GM23338 (cell line): ENCODE results near the gene FGGY. TPM values are rescaled to one million over a fixed set of nuclear protein-coding genes. Genes with fewer than 3 reads are reported as not detected.

Experiments used
- ATAC-seq: fragments of 200-7000 bp; cut with Tn5 transposase; 3 replicates; pipeline ENCODE4 v1.9.1; 2020
- DNase-seq: peaks from one replicate; pipeline ENCODE4 v3.0.0-alpha.2; 2015; ENCODE audit warnings: low spot score
- H2AFZ ChIP-seq: fragments of 200-600 bp; sonication (generic); 2 replicates; pipeline ENCODE4 v1.8.0; 2016; ENCODE audit warnings: antibody characterized with exemption, mild to moderate bottlenecking, moderate library complexity
- H3F3A ChIP-seq: fragments of 200-600 bp; sonication (generic); replicated peaks from 2 replicates; pipeline ENCODE4 v1.8.0; 2017; ENCODE audit warnings: antibody characterized with exemption, mixed run types, low read depth
- H3K27ac ChIP-seq: fragments of 200-600 bp; sonication (generic); 2 replicates; pipeline ENCODE4 v1.6.1; 2016; ENCODE audit warnings: low read depth
- H3K27me3 ChIP-seq: fragments of 200-600 bp; sonication (generic); 2 replicates; pipeline ENCODE4 v1.8.0; 2016; ENCODE audit warnings: mild to moderate bottlenecking, mixed run types, moderate library complexity; ENCODE audit not compliant: insufficient read depth
- H3K36me3 ChIP-seq: fragments of 200-600 bp; sonication (generic); 2 replicates; pipeline ENCODE4 v1.8.0; 2016; ENCODE audit warnings: mild to moderate bottlenecking; ENCODE audit not compliant: insufficient read depth
- H3K4me1 ChIP-seq: fragments of 200-600 bp; sonication (generic); 2 replicates; pipeline ENCODE4 v1.8.0; 2016; ENCODE audit warnings: mild to moderate bottlenecking, moderate library complexity; ENCODE audit not compliant: insufficient read depth
- H3K4me2 ChIP-seq: fragments of 200-600 bp; sonication (generic); 2 replicates; pipeline ENCODE4 v1.7.1; 2017; ENCODE audit warnings: mixed run types
- H3K4me3 ChIP-seq: fragments of 200-600 bp; sonication (generic); 2 replicates; pipeline ENCODE4 v1.6.1; 2016; ENCODE audit warnings: mixed run types
- H3K79me2 ChIP-seq: fragments of 200-600 bp; sonication (generic); replicated peaks from 2 replicates; pipeline ENCODE4 v1.8.0; 2017; ENCODE audit warnings: mild to moderate bottlenecking; ENCODE audit not compliant: insufficient read depth
- H3K9me2 ChIP-seq: fragments of 200-600 bp; sonication (generic); 2 replicates; pipeline ENCODE4 v1.8.0; 2017; ENCODE audit not compliant: insufficient read depth
- H4K20me1 ChIP-seq: fragments of 200-600 bp; sonication (generic); replicated peaks from 2 replicates; pipeline ENCODE4 v1.8.0; 2017; ENCODE audit warnings: mild to moderate bottlenecking; ENCODE audit not compliant: insufficient read depth
- H3K27ac Mint-ChIP-seq: 2 replicates; pipeline ENCODE4 v1.8.0; 2020; ENCODE audit warnings: inconsistent platforms, mild to moderate bottlenecking, moderate library complexity, mixed read lengths
- H3K27me3 Mint-ChIP-seq: 3 replicates; pipeline ENCODE4 v1.8.0; 2022; ENCODE audit warnings: low read depth, mild to moderate bottlenecking, moderate library complexity, mixed read lengths, inconsistent platforms; ENCODE audit not compliant: insufficient read depth, poor library complexity
- H3K36me3 Mint-ChIP-seq: 3 replicates; pipeline ENCODE4 v1.8.0; 2021; ENCODE audit warnings: low read depth, mild to moderate bottlenecking, inconsistent platforms, moderate library complexity, mixed read lengths
- H3K4me1 Mint-ChIP-seq: 3 replicates; pipeline ENCODE4 v1.8.0; 2020; ENCODE audit warnings: mild to moderate bottlenecking, inconsistent platforms, mixed read lengths
- H3K4me3 Mint-ChIP-seq: 3 replicates; pipeline ENCODE4 v1.8.0; 2021; ENCODE audit warnings: moderate library complexity, mild to moderate bottlenecking, inconsistent platforms, mixed read lengths
- H3K9me3 Mint-ChIP-seq: 3 replicates; pipeline ENCODE4 v1.8.0; 2020; ENCODE audit warnings: moderate library complexity, mild to moderate bottlenecking, inconsistent platforms, mixed read lengths
- CREB1 ChIP-seq: fragments of 250-450 bp; sonication (Bioruptor Pico); IDR thresholded peaks from 2 replicates; pipeline ENCODE4 v1.5.0; 2020; ENCODE audit warnings: low read depth, mild to moderate bottlenecking, moderate library complexity
- EZH2 ChIP-seq: fragments of 200-600 bp; sonication (generic); IDR thresholded peaks from one replicate; pipeline ENCODE4 v1.8.0; 2017; ENCODE audit warnings: antibody characterized with exemption, mild to moderate bottlenecking, low read depth; ENCODE audit not compliant: unreplicated experiment
- EZH2phosphoT487 ChIP-seq: fragments of 200-600 bp; sonication (generic); IDR thresholded peaks from one replicate; pipeline ENCODE4 v1.8.1; 2018; ENCODE audit warnings: antibody characterized with exemption; ENCODE audit not compliant: unreplicated experiment
- JUNB ChIP-seq: IDR thresholded peaks from one replicate; pipeline ENCODE4 v1.6.1; 2016; ENCODE audit warnings: antibody characterized with exemption; ENCODE audit not compliant: unreplicated experiment
- NANOG ChIP-seq: IDR thresholded peaks from 2 replicates; pipeline ENCODE4 v1.6.1; 2016; ENCODE audit warnings: antibody characterized with exemption, borderline replicate concordance
- POLR2AphosphoS5 ChIP-seq: IDR thresholded peaks from 2 replicates; pipeline ENCODE4 v1.6.1; 2016; ENCODE audit warnings: antibody characterized with exemption, low read depth
- STAT1 ChIP-seq: IDR thresholded peaks from one replicate; pipeline ENCODE4 v1.6.1; 2016; ENCODE audit warnings: antibody characterized with exemption; ENCODE audit not compliant: unreplicated experiment
- ZNF114 ChIP-seq: fragments of 250-450 bp; sonication (Bioruptor Pico); IDR thresholded peaks from 2 replicates; pipeline ENCODE4 v1.5.0; 2020; ENCODE audit warnings: mild to moderate bottlenecking, moderate library complexity
- polyA plus RNA-seq: library from polyadenylated mRNA; unstranded; fragments of >200 nt; fragmentation: Nextera tagmentation; extraction: Ambion mirVana; gene quantifications from 2 replicates; pipeline ENCODE4 v1.2.1, GENCODE V29; 2016
- total RNA-seq: library from RNA; depleted of rRNA; stranded (reverse); fragments of >200 nt; shearing (Covaris generic); gene quantifications from 2 replicates; pipeline ENCODE4 v1.2.3, GENCODE V29; 2014
- TF ChIP-seq, protein P1 (sequence below): fragments of 250-450 bp; sonication (Bioruptor Pico); IDR thresholded peaks from 2 replicates; pipeline ENCODE4 v1.5.0; 2020; ENCODE audit warnings: mild to moderate bottlenecking, moderate library complexity
- TF ChIP-seq, protein P2 (sequence below), 2 experiments: fragments of 200-600 bp in 1 of 2; sonication (generic) in 1 of 2; conservative IDR thresholded peaks; 2 replicates each; pipeline versions ENCODE4 v1.5.1 to v1.6.1; 2016 to 2017; ENCODE audit warnings: antibody characterized with exemption in 2 of 2, low read depth in 2 of 2, mild to moderate bottlenecking in 2 of 2, moderate library complexity in 1 of 2

The FGGY gene
- total and polyA plus RNA-seq, 2 experiments from 2014 or later, result 10.9 to 21.4 TPM

- H3K36me3 Mint-ChIP-seq, result 0 out of 3 replicates have a peak, but pooled peaks cover under 1% of the 10 kb centered on the region
Observed at GRCh38 chr1:59293849-59294248, 3.0 kb upstream of the FGGY start.

More at GRCh38 chr1:59293849-59294248, 3.0 kb upstream of the FGGY start:
- no peak overlapping the region for H2AFZ ChIP-seq
- H4K20me1 ChIP-seq, result no peaks in the 10 kb centered on the region
- no peak overlapping the region for H3K4me2 ChIP-seq
- 0 out of 2 replicates have a peak, but pooled peaks cover 8% of the 10 kb centered on the region for H3F3A ChIP-seq
- H3K4me3 Mint-ChIP-seq, result no peak overlapping the region
- no peaks in the 10 kb centered on the region for H3K36me3 ChIP-seq
- H3K4me1 ChIP-seq, result peaks cover 22% of the 10 kb centered on the region
- no peaks in the 10 kb centered on the region; the same call in 1 of the 2 replicates for H3K9me2 ChIP-seq
- H3K79me2 ChIP-seq, result no peaks in the 10 kb centered on the region
- H3K27me3 ChIP-seq, result 0 out of 2 replicates have a peak, but pooled peaks cover 5% of the 10 kb centered on the region
- H3K4me3 ChIP-seq, result no peak overlapping the region
- ATAC-seq (no peak), DNase-seq (no peak)
- no peaks in the 10 kb centered on the region; the same call in 2 of the 3 replicates for H3K9me3 Mint-ChIP-seq
- H3K27ac Mint-ChIP-seq, result no peak overlapping the region
- no peak for TF ChIP-seq ZNF114 (CRISPR knock-in tag)
- TF ChIP-seq, protein P1, sequence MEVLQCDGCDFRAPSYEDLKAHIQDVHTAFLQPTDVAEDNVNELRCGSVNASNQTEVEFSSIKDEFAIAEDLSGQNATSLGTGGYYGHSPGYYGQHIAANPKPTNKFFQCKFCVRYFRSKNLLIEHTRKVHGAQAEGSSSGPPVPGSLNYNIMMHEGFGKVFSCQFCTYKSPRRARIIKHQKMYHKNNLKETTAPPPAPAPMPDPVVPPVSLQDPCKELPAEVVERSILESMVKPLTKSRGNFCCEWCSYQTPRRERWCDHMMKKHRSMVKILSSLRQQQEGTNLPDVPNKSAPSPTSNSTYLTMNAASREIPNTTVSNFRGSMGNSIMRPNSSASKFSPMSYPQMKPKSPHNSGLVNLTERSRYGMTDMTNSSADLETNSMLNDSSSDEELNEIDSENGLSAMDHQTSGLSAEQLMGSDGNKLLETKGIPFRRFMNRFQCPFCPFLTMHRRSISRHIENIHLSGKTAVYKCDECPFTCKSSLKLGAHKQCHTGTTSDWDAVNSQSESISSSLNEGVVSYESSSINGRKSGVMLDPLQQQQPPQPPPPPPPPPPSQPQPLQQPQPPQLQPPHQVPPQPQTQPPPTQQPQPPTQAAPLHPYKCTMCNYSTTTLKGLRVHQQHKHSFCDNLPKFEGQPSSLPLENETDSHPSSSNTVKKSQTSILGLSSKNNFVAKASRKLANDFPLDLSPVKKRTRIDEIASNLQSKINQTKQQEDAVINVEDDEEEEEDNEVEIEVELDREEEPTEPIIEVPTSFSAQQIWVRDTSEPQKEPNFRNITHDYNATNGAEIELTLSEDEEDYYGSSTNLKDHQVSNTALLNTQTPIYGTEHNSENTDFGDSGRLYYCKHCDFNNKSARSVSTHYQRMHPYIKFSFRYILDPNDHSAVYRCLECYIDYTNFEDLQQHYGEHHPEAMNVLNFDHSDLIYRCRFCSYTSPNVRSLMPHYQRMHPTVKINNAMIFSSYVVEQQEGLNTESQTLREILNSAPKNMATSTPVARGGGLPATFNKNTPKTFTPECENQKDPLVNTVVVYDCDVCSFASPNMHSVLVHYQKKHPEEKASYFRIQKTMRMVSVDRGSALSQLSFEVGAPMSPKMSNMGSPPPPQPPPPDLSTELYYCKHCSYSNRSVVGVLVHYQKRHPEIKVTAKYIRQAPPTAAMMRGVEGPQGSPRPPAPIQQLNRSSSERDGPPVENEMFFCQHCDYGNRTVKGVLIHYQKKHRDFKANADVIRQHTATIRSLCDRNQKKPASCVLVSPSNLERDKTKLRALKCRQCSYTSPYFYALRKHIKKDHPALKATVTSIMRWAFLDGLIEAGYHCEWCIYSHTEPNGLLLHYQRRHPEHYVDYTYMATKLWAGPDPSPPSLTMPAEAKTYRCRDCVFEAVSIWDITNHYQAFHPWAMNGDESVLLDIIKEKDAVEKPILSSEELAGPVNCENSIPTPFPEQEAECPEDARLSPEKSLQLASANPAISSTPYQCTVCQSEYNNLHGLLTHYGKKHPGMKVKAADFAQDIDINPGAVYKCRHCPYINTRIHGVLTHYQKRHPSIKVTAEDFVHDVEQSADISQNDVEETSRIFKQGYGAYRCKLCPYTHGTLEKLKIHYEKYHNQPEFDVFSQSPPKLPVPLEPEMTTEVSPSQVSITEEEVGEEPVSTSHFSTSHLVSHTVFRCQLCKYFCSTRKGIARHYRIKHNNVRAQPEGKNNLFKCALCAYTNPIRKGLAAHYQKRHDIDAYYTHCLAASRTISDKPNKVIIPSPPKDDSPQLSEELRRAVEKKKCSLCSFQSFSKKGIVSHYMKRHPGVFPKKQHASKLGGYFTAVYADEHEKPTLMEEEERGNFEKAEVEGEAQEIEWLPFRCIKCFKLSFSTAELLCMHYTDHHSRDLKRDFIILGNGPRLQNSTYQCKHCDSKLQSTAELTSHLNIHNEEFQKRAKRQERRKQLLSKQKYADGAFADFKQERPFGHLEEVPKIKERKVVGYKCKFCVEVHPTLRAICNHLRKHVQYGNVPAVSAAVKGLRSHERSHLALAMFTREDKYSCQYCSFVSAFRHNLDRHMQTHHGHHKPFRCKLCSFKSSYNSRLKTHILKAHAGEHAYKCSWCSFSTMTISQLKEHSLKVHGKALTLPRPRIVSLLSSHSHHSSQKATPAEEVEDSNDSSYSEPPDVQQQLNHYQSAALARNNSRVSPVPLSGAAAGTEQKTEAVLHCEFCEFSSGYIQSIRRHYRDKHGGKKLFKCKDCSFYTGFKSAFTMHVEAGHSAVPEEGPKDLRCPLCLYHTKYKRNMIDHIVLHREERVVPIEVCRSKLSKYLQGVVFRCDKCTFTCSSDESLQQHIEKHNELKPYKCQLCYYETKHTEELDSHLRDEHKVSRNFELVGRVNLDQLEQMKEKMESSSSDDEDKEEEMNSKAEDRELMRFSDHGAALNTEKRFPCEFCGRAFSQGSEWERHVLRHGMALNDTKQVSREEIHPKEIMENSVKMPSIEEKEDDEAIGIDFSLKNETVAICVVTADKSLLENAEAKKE, result no peak
- TF ChIP-seq POLR2AphosphoS5, result no peak
- TF ChIP-seq STAT1, result no peak
- no peak for TF ChIP-seq NANOG
- no peak for TF ChIP-seq EZH2phosphoT487
- TF ChIP-seq, protein P2, sequence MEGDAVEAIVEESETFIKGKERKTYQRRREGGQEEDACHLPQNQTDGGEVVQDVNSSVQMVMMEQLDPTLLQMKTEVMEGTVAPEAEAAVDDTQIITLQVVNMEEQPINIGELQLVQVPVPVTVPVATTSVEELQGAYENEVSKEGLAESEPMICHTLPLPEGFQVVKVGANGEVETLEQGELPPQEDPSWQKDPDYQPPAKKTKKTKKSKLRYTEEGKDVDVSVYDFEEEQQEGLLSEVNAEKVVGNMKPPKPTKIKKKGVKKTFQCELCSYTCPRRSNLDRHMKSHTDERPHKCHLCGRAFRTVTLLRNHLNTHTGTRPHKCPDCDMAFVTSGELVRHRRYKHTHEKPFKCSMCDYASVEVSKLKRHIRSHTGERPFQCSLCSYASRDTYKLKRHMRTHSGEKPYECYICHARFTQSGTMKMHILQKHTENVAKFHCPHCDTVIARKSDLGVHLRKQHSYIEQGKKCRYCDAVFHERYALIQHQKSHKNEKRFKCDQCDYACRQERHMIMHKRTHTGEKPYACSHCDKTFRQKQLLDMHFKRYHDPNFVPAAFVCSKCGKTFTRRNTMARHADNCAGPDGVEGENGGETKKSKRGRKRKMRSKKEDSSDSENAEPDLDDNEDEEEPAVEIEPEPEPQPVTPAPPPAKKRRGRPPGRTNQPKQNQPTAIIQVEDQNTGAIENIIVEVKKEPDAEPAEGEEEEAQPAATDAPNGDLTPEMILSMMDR (conservative IDR thresholded peaks at IDR 0.05; ENCODE audit: low read depth in 2 of 2), result no peak
- no peak for TF ChIP-seq JUNB
- no peak for TF ChIP-seq EZH2
- no peak for TF ChIP-seq CREB1 (CRISPR knock-in tag)
- H3K27me3 Mint-ChIP-seq, result no peaks in the 10 kb centered on the region
- peaks cover 22% of the 10 kb centered on the region for H3K4me1 Mint-ChIP-seq
- no peak overlapping the region for H3K27ac ChIP-seq
